HepG2 (cell line): Measurements from ENCODE around the gene TECTA. TPM values are rescaled to one million over a fixed set of nuclear protein-coding genes. Genes with fewer than 3 reads are reported as not detected.

Experiments used
- ATAC-seq: fragments of 200-7000 bp; cut with Tn5 transposase; 3 replicates; pipeline ENCODE4 v1.9.1; 2020; ENCODE audit warnings: mild to moderate bottlenecking, moderate library complexity
- BruUV-seq: library from RNA; stranded (reverse); fragments of 400-500 nt; replicated peaks from 2 replicates; lab custom pipeline; 2021; lab: Mats Ljungman, UMichigan
- CTCF ChIA-PET: fragments of 300-600 bp; formaldehyde crosslinking; extraction: SDS; loops from one replicate; lab custom pipeline; 2021; ENCODE audit warnings: low total read pairs, inconsistent platforms, low intra/inter-chr PET ratio; lab: Yijun Ruan, JAX
- POLR2A ChIA-PET: fragments of 350-600 bp; sonication (Branson Sonifier 250); formaldehyde crosslinking; loops from one replicate; lab custom pipeline; 2020; ENCODE audit warnings: antibody characterized with exemption, inconsistent platforms; lab: Yijun Ruan, JAX
- DNase-seq: peaks from one replicate; pipeline ENCODE4 v3.0.0-alpha.2; 2015; ENCODE audit warnings: low spot score
- FAIRE-seq: peaks from 3 replicates; lab custom pipeline; 2011; peaks lifted over from hg19 to GRCh38; lab: Jason Lieb, UNC
- H2AFZ ChIP-seq: one replicate; pipeline ENCODE4 v1.6.1; 2011; ENCODE audit warnings: low read length, inconsistent platforms
- H3K27ac ChIP-seq: fragments of 300-600 bp; 3 replicates; pipeline ENCODE4 v1.8.0; 2011; ENCODE audit warnings: mixed run types, mild to moderate bottlenecking, mixed read lengths, low read length, inconsistent platforms; ENCODE audit not compliant: insufficient read depth; ENCODE audit errors: extremely low read length
- H3K27me3 ChIP-seq, 2 experiments: fragments of 200-600 bp in 1 of 2; 2 replicates in 1 of 2; 3 replicates in 1 of 2; pipeline versions ENCODE4 v1.6.0 to v1.8.0; 2011; ENCODE audit warnings: low read length in 2 of 2, mild to moderate bottlenecking in 2 of 2, moderate library complexity in 2 of 2, inconsistent platforms in 1 of 2; ENCODE audit not compliant: insufficient read depth in 2 of 2, control insufficient read depth in 1 of 2
- H3K36me3 ChIP-seq, 2 experiments: fragments of 200-600 bp in 1 of 2; replicated peaks in 1 of 2; 2 replicates in 1 of 2; 3 replicates in 1 of 2; pipeline versions ENCODE4 v1.5.1 to v1.8.0; 2011; ENCODE audit warnings: low read length in 2 of 2, inconsistent platforms in 1 of 2; ENCODE audit not compliant: insufficient read depth in 2 of 2, control insufficient read depth in 1 of 2
- H3K4me1 ChIP-seq: 2 replicates; pipeline ENCODE4 v1.5.1; 2012; ENCODE audit warnings: low read length, inconsistent platforms; ENCODE audit not compliant: insufficient read depth
- H3K4me2 ChIP-seq: 2 replicates; pipeline ENCODE4 v1.6.0; 2011; ENCODE audit warnings: low read depth, low read length, inconsistent platforms
- H3K4me3 ChIP-seq, 3 experiments: fragments of 200-600 bp in 1 of 3; sonication (generic), shearing (Covaris generic) in 1 of 3; replicated peaks in 1 of 3; 2 replicates each; pipeline ENCODE4 v1.5.1; 2011 to 2016; ENCODE audit warnings: low read length in 3 of 3, inconsistent platforms in 2 of 3, low read depth in 2 of 3, mild to moderate bottlenecking in 2 of 3, control low read depth in 1 of 3, mixed read lengths in 1 of 3; ENCODE audit not compliant: insufficient read depth in 1 of 3
- H3K79me2 ChIP-seq: one replicate; pipeline ENCODE4 v1.6.1; 2011; ENCODE audit warnings: low read length, inconsistent platforms; ENCODE audit not compliant: insufficient read depth
- H3K9ac ChIP-seq: 2 replicates; pipeline ENCODE4 v1.6.0; 2011; ENCODE audit warnings: mild to moderate bottlenecking, low read depth, low read length, inconsistent platforms; ENCODE audit not compliant: insufficient read depth
- H3K9me3 ChIP-seq: 2 replicates; pipeline ENCODE4 v1.5.1; 2012; ENCODE audit warnings: mild to moderate bottlenecking, low read length
- H4K20me1 ChIP-seq: 2 replicates; pipeline ENCODE4 v1.6.0; 2011; ENCODE audit warnings: inconsistent platforms, mild to moderate bottlenecking, low read length, moderate library complexity; ENCODE audit not compliant: insufficient read depth
- AFF4 ChIP-seq: sonication (generic); formaldehyde crosslinking; IDR thresholded peaks from 2 replicates; pipeline ENCODE4 v1.4.0; 2020; ENCODE audit warnings: missing genetic modification reagents
- CCAR2 ChIP-seq: fragments of 200-400 bp; formaldehyde crosslinking; optimal IDR thresholded peaks from 2 replicates; pipeline ENCODE3; 2018; ENCODE audit warnings: low read depth, mild to moderate bottlenecking, low read length, moderate library complexity
- KIAA2018 ChIP-seq: sonication (generic); formaldehyde crosslinking; IDR thresholded peaks from 2 replicates; pipeline ENCODE4 v1.5.0; 2020; ENCODE audit warnings: mild to moderate bottlenecking, missing genetic modification reagents, borderline replicate concordance
- MLXIP ChIP-seq: sonication (generic); formaldehyde crosslinking; IDR thresholded peaks from 2 replicates; pipeline ENCODE4 v1.9.0; 2021; ENCODE audit warnings: missing genetic modification reagents, borderline replicate concordance
- SKIL ChIP-seq: sonication (generic); formaldehyde crosslinking; IDR thresholded peaks from 2 replicates; pipeline ENCODE4 v1.8.0; 2022; ENCODE audit warnings: missing genetic modification reagents, mild to moderate bottlenecking, moderate library complexity, borderline replicate concordance
- WGBS: methylation state at CpG from one replicate; pipeline ENCODE4 v1.1.6; 2017; ENCODE audit warnings: low lambda C conversion rate; 5-methylcytosine and 5-hydroxymethylcytosine counted together
- in situ Hi-C: cut with HindIII; loops from 2 replicates; pipeline ENCODE4 v1.10.0; 2017; ENCODE audit warnings: low pct_unique_long_range_greater_than_20kb; ENCODE audit not compliant: extremely low pct_ligation_motif_present
- intact Hi-C: fragments of 100-400 bp; cut with micrococcal nuclease; formaldehyde crosslinking; loops from one replicate; pipeline ENCODE4 v1.10.0; 2022; ENCODE audit not compliant: unreplicated experiment
- polyA plus RNA-seq, 8 experiments: library from polyadenylated mRNA; depleted of rRNA in 3 of 8; stranded (reverse) in 7 of 8; unstranded in 1 of 8; fragments of >200 nt; fragmentation: Illumina TruSeq in 4 of 8; extraction: Trizol in 4 of 8; gene quantifications; 2 replicates each; pipeline versions ENCODE4 v1.2.1 to v1.2.3, GENCODE V29; 2011 to 2016; ENCODE audit warnings: low read depth in 4 of 8, missing spikeins in 1 of 8, mixed read lengths in 1 of 8; ENCODE audit not compliant: insufficient read depth in 1 of 8
- total RNA-seq, 5 experiments: library from RNA; depleted of rRNA; stranded (reverse); fragments of >200 nt; fragmentation: Illumina TruSeq; extraction: Trizol; gene quantifications; 2 replicates each; pipeline ENCODE4 v1.2.3, GENCODE V29; 2016; ENCODE audit warnings: low read depth in 1 of 5

The TECTA gene
- total and polyA plus RNA-seq, 2 of the 13 experiments (the other 11 are each of a cell fraction or from before 2014, with no cell fraction given), result 0.04 to 0.17 TPM

GRCh38 chr11:121082670-121083069 is 18.4 kb upstream of the TECTA start:
- Histone ChIP-seq H4K20me1 (no peaks in the 10 kb centered on the region), H3K4me1 (no peaks in the 10 kb centered on the region), H3K27me3 (no peaks in the 10 kb centered on the region), H3K9ac (no peak overlapping the region), H2AFZ (no peak overlapping the region), H3K4me3 (no peak overlapping the region), H3K27ac (no peak overlapping the region), H3K4me2 (no peak overlapping the region), H3K79me2 (no peaks in the 10 kb centered on the region), H3K9me3 (no peaks in the 10 kb centered on the region), H3K36me3 (0 out of 5 replicates have a peak, but pooled peaks cover 0 to 13% of the 10 kb centered on the region in 2 experiments)
- in situ Hi-C loops, result no loop called here
- ChIA-PET POLR2A (no interaction called here), CTCF (no interaction called here)
- no peak for FAIRE-seq
- ATAC-seq, result no peak
- intact Hi-C loops, result no loop called here
- no peak for DNase-seq
- no TSS peak for BruUV-seq
- no CpG with 5 or more reads among the region's 1 CpG for WGBS
- TF ChIP-seq KIAA2018 (CRISPR knock-in tag), result no peak
- TF ChIP-seq MLXIP (CRISPR knock-in tag), result 0 out of 2 replicates have a peak, but pooled peaks have one; percentile 31
- no peak for TF ChIP-seq SKIL (CRISPR knock-in tag)
- no peak for TF ChIP-seq AFF4 (CRISPR knock-in tag)
- no peak for TF ChIP-seq CCAR2
